NCI-H1105 (cell line): ENCODE results near the gene INPP4B.
A peak's percentile ranks its signal among the peaks of the same experiment; 100 is the strongest.
"Not testable (repeated sequence)": the region's sequence is repeated elsewhere in the genome, so short reads cannot be mapped to it uniquely, and the experiment has no call there.

ENCODE experiments used
- DNase-seq: peaks from one replicate; lab custom pipeline; 2025; lab: John Stamatoyannopoulos, UW

Gene INPP4B

GRCh38 chr4:142544594-142544993, 301.5 kb downstream of the INPP4B start:
- DNase-seq = no peak

- no peak for DNase-seq
These were observed 302.1 kb downstream of the INPP4B start for GRCh38 chr4:142544039-142544438.

GRCh38 chr4:142540483-142540804, 305.7 kb downstream of the INPP4B start:
- DNase-seq = no peak

GRCh38 chr4:142539796-142540482, 306.2 kb downstream of the INPP4B start:
- no peak for DNase-seq

GRCh38 chr4:142535009-142535408, 311.1 kb downstream of the INPP4B start:
- DNase-seq = no peak

GRCh38 chr4:142532054-142532453, 314.0 kb downstream of the INPP4B start:
- DNase-seq = no peak

- no peak for DNase-seq
These were observed 315.4 kb downstream of the INPP4B start for GRCh38 chr4:142530728-142531127.

GRCh38 chr4:142528433-142528832, 317.7 kb downstream of the INPP4B start:
- no peak for DNase-seq

- DNase-seq = no peak
These were observed 323.0 kb downstream of the INPP4B start for GRCh38 chr4:142523111-142523510.

GRCh38 chr4:142519342-142519741, 326.8 kb downstream of the INPP4B start:
- DNase-seq = no peak

GRCh38 chr4:142516686-142517526, 329.2 kb downstream of the INPP4B start:
- no peak for DNase-seq

- no peak for DNase-seq
These were observed 333.9 kb downstream of the INPP4B start for GRCh38 chr4:142512161-142512560.

GRCh38 chr4:142509881-142510280, 336.2 kb downstream of the INPP4B start:
- DNase-seq = no peak

GRCh38 chr4:142509381-142509780, 336.7 kb downstream of the INPP4B start:
- DNase-seq = not testable (repeated sequence)

- DNase-seq = no peak
These were observed 345.1 kb downstream of the INPP4B start for GRCh38 chr4:142500966-142501365.

GRCh38 chr4:142497606-142498005, 348.5 kb downstream of the INPP4B start:
- DNase-seq = no peak

- DNase-seq = no peak
These were observed 352.6 kb downstream of the INPP4B start for GRCh38 chr4:142493255-142494110.

GRCh38 chr4:142485452-142485851, 360.6 kb downstream of the INPP4B start:
- no peak for DNase-seq

- DNase-seq = peak; percentile 3
These were observed 365.9 kb downstream of the INPP4B start for GRCh38 chr4:142480244-142480643.

- DNase-seq = no peak
These were observed 370.4 kb downstream of the INPP4B start for GRCh38 chr4:142475663-142476062.

- DNase-seq = peak; percentile 4
These were observed 371.6 kb downstream of the INPP4B start for GRCh38 chr4:142474398-142475087.

- DNase-seq = no peak
These were observed 372.2 kb downstream of the INPP4B start for GRCh38 chr4:142473960-142474338.
